Keratinocyte (primary cell): ENCODE measurements around the gene MTMR1. TPM values are rescaled to one million over a fixed set of nuclear protein-coding genes. Genes with fewer than 3 reads are reported as not detected.

Source experiments
- DNase-seq: peaks from one replicate; pipeline ENCODE4 v3.0.0-alpha.2; 2011; ENCODE audit warnings: low read depth, missing footprints, low spot score
- FAIRE-seq: peaks from 2 replicates; lab custom pipeline; 2011; peaks lifted over from hg19 to GRCh38; lab: Jason Lieb, UNC
- H2AFZ ChIP-seq: 2 replicates; pipeline ENCODE4 v1.6.0; 2012; ENCODE audit warnings: low read length, control low read depth, inconsistent platforms; ENCODE audit not compliant: control insufficient read depth
- H3K27ac ChIP-seq: 2 replicates; pipeline ENCODE4 v1.5.1; 2011; ENCODE audit warnings: low read length; ENCODE audit not compliant: control insufficient read depth, insufficient read depth
- H3K27me3 ChIP-seq: 3 replicates; pipeline ENCODE4 v1.6.0; 2011; ENCODE audit warnings: low read length; ENCODE audit not compliant: control insufficient read depth, insufficient read depth; ENCODE audit errors: extremely low read depth
- H3K36me3 ChIP-seq, 2 experiments: 2 replicates in 1 of 2; 3 replicates in 1 of 2; pipeline ENCODE4 v1.5.1; 2011; ENCODE audit warnings: low read length in 2 of 2, mild to moderate bottlenecking in 1 of 2; ENCODE audit not compliant: control insufficient read depth in 2 of 2, insufficient read depth in 2 of 2; ENCODE audit errors: extremely low read depth in 1 of 2
- H3K4me1 ChIP-seq: 3 replicates; pipeline ENCODE4 v1.5.1; 2011; ENCODE audit warnings: low read length; ENCODE audit not compliant: control insufficient read depth, insufficient read depth; ENCODE audit errors: extremely low read depth
- H3K4me2 ChIP-seq: 3 replicates; pipeline ENCODE4 v1.6.0; 2011; ENCODE audit warnings: low read depth, low read length; ENCODE audit not compliant: control insufficient read depth, insufficient read depth; ENCODE audit errors: extremely low read depth
- H3K4me3 ChIP-seq, 3 experiments: fragments of 200-600 bp in 1 of 3; sonication (generic) in 1 of 3; 2 replicates in 2 of 3; 3 replicates in 1 of 3; pipeline ENCODE4 v1.5.1; 2011 to 2016; ENCODE audit warnings: low read length in 3 of 3, mild to moderate bottlenecking in 3 of 3, control low read depth in 2 of 3, inconsistent platforms in 1 of 3, low read depth in 1 of 3, mixed read lengths in 1 of 3, mixed run types in 1 of 3, moderate library complexity in 1 of 3; ENCODE audit not compliant: control insufficient read depth in 2 of 3, insufficient read depth in 2 of 3; ENCODE audit errors: extremely low read depth in 1 of 3
- H3K79me2 ChIP-seq: 2 replicates; pipeline ENCODE4 v1.6.0; 2012; ENCODE audit warnings: low read length; ENCODE audit not compliant: control insufficient read depth, insufficient read depth
- H3K9ac ChIP-seq: 3 replicates; pipeline ENCODE4 v1.6.0; 2011; ENCODE audit warnings: low read length; ENCODE audit not compliant: control insufficient read depth, insufficient read depth; ENCODE audit errors: extremely low read depth
- H3K9me1 ChIP-seq: 3 replicates; pipeline ENCODE4 v1.6.0; 2011; ENCODE audit warnings: low read length; ENCODE audit not compliant: control insufficient read depth, insufficient read depth; ENCODE audit errors: extremely low read depth
- H3K9me3 ChIP-seq: 2 replicates; pipeline ENCODE4 v1.5.1; 2012; ENCODE audit warnings: low read depth, low read length; ENCODE audit not compliant: control insufficient read depth
- H4K20me1 ChIP-seq: 3 replicates; pipeline ENCODE4 v1.6.0; 2011; ENCODE audit warnings: low read length; ENCODE audit not compliant: control insufficient read depth, insufficient read depth; ENCODE audit errors: extremely low read depth
- EZH2 ChIP-seq: IDR thresholded peaks from one replicate; pipeline ENCODE4 v1.6.1; 2012; ENCODE audit warnings: inconsistent platforms, mild to moderate bottlenecking, low read length, moderate library complexity
- dilution Hi-C: fragments of 300-500 bp; cut with MboI; formaldehyde crosslinking; loops from one replicate; pipeline ENCODE4 v1.7.0; 2020; ENCODE audit warnings: low sequenced_read_pairs; ENCODE audit not compliant: extremely low pct_ligation_motif_present
- polyA plus RNA-seq, 5 experiments: library from polyadenylated mRNA; depleted of rRNA in 3 of 5; stranded (reverse) in 3 of 5; stranded (forward) in 1 of 5; unstranded in 1 of 5; fragments of >200 nt; gene quantifications; 1 replicate in 1 of 5; 2 replicates in 3 of 5; 3 replicates in 1 of 5; pipeline versions ENCODE4 v1.2.1 to v1.2.3, GENCODE V29; 2011 to 2012; ENCODE audit warnings: missing spikeins in 2 of 5, low read depth in 1 of 5, low replicate concordance in 1 of 5
- TF ChIP-seq, protein P1 (sequence below), 3 experiments: IDR thresholded peaks in 1 of 3; conservative IDR thresholded peaks in 1 of 3; optimal IDR thresholded peaks in 1 of 3; 2 replicates in 2 of 3; 3 replicates in 1 of 3; pipeline versions ENCODE3 to v1.5.1; 2011; ENCODE audit warnings: low read length in 3 of 3, mild to moderate bottlenecking in 3 of 3, moderate library complexity in 2 of 3, control low read depth in 1 of 3, inconsistent platforms in 1 of 3; ENCODE audit not compliant: insufficient read depth in 2 of 3; ENCODE audit errors: extremely low read depth in 1 of 3

The MTMR1 gene
- polyA plus RNA-seq, 1 donor (not counting 4 experiments of a cell fraction or from before 2014, with no cell fraction given), result 45.6 TPM

DNA sequence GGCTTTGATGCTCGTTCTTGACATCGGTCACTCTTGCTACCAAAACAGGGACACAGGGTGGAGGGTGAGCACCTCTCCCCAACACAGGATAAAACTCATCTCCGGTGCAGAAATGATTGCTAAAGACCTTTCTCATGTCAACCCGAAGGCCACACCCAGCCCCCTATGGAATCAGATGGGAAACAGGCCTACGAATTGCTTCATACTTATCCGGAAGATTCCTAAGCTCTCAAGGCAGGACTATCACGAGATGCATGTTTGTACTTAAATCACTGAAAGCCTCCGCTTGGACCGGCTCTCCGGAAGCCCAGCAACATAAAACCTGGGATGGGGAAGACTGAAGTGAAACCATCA is 74.9 kb downstream of the MTMR1 start:
- Histone ChIP-seq H3K9me3 (peaks cover 2% of the 10 kb centered on the region), H2AFZ (no peak overlapping the region), H3K9me1 (no peaks in the 10 kb centered on the region), H4K20me1 (no peaks in the 10 kb centered on the region), H3K36me3 (peaks cover 1 to 2% of the 10 kb centered on the region in 2 experiments), H3K4me1 (peaks cover 28% of the 10 kb centered on the region), H3K9ac (no peak overlapping the region), H3K27me3 (no peaks in the 10 kb centered on the region), H3K27ac (peak overlapping the region; percentile 45), H3K4me3 (no peak overlapping the region), H3K4me2 (no peak overlapping the region), H3K79me2 (no peaks in the 10 kb centered on the region)
- TF ChIP-seq, protein P1, sequence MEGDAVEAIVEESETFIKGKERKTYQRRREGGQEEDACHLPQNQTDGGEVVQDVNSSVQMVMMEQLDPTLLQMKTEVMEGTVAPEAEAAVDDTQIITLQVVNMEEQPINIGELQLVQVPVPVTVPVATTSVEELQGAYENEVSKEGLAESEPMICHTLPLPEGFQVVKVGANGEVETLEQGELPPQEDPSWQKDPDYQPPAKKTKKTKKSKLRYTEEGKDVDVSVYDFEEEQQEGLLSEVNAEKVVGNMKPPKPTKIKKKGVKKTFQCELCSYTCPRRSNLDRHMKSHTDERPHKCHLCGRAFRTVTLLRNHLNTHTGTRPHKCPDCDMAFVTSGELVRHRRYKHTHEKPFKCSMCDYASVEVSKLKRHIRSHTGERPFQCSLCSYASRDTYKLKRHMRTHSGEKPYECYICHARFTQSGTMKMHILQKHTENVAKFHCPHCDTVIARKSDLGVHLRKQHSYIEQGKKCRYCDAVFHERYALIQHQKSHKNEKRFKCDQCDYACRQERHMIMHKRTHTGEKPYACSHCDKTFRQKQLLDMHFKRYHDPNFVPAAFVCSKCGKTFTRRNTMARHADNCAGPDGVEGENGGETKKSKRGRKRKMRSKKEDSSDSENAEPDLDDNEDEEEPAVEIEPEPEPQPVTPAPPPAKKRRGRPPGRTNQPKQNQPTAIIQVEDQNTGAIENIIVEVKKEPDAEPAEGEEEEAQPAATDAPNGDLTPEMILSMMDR (optimal IDR thresholded peaks at IDR 0.05 in 1 of 3, IDR thresholded peaks at IDR 0.05 in 1 of 3, conservative IDR thresholded peaks at IDR 0.05 in 1 of 3; ENCODE audit: extremely low read depth in 1 of 3, insufficient read depth in 2 of 3, low read length in 3 of 3), result no peak
- no peak for TF ChIP-seq EZH2
- DNase-seq (no peak), FAIRE-seq (no peak)
- dilution Hi-C loops, result no loop called here

DNA sequence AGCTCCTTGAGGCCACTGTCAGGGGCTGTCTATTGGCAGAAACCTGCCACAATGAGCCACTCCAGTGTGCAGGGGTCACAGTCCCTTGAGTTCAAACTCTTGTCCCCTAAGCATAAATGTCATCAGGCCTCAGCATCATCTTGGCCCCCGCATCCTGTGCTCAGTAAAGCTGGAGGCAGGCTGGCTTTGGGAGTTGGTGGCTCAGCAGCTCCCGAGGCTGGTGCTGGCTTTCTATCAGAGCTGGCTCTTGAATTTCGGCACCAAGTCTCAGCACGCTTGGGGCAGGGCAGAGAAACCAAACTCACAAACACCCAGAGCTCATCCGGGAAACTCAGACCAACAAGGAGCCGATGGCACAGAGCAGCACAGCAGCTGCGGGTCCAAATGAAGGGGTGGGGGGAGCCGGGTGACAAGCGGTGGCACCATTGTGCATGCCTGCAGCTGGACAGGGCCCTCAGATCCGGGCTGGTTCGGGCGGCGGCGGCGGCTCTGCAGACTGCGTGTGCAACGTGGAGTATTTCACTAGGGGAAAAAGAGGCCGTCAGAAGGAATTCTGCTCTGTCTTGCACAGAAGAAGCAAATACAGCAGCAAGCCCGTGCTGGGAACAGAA is 75.5 kb downstream of the MTMR1 start:
- no peaks in the 10 kb centered on the region for H3K9me1 ChIP-seq
- H3K4me1 ChIP-seq, result peaks cover 24% of the 10 kb centered on the region
- no peak overlapping the region for H3K4me3 ChIP-seq
- H4K20me1 ChIP-seq, result no peaks in the 10 kb centered on the region
- DNase-seq (no peak), FAIRE-seq (no peak)
- no peak for TF ChIP-seq EZH2
- TF ChIP-seq, protein P1 (optimal IDR thresholded peaks at IDR 0.05 in 1 of 3, IDR thresholded peaks at IDR 0.05 in 1 of 3, conservative IDR thresholded peaks at IDR 0.05 in 1 of 3; ENCODE audit: extremely low read depth in 1 of 3, insufficient read depth in 2 of 3, low read length in 3 of 3), result no peak
- dilution Hi-C loops, result no loop called here
- no peaks in the 10 kb centered on the region for H3K79me2 ChIP-seq
- no peak overlapping the region for H3K9ac ChIP-seq
- no peak overlapping the region for H2AFZ ChIP-seq
- no peaks in the 10 kb centered on the region for H3K27me3 ChIP-seq
- H3K36me3 ChIP-seq, result peaks cover 1 to 2% of the 10 kb centered on the region in 2 experiments
- H3K27ac ChIP-seq, result no peak overlapping the region
- no peak overlapping the region for H3K4me2 ChIP-seq
- H3K9me3 ChIP-seq, result peaks cover 2% of the 10 kb centered on the region
